ENCODE measurements around the gene SOBP.

Gene SOBP

DNA sequence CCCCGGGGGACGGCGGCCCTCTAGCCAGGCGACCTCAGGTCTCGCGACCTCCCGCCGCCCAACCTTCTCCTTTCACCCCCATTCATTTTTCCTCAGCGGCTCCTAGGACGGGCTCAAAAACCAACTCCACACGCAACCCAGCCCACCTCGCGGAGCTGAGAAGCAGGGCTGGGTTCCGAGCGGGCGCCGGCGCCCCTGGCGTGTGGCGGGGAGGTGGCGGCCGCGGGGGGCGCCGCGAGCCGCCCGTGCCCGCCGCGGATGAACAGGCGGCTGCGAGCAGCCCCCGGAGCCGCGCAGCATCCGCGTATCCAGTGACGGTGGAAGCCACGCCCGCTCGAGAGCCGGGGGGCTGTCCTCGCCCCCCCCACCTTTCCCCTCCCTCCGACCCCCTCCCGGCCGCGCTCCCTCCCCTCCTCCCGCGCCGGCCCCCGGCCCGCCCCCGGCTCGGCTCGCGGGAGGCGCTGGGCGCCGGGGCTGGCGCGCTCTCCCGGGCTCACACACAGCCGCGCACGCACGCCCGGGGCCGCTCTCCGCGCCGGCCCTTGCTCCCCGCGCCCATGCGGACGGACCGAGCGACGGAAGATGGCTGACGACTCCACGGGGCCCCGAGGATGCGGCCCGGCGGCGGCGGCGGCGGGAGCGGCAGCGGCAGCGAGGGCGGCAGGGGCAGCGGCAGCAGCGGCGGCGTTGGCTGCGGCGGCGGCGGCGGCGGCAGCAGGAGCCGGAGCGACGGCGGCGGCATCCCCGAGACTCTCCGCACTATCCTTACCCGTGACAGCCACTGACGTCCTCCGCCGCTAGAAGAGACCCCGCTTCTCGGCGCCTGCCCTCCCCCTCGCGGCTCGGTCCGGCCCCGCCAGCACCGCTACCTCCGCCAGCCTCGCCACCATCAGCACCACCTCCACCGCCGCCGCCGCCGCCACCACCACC lies at the start of gene SOBP:
Gene SOBP, plus strand, starts transcription at position 482 of the 930 bp plus-strand sequence. CDS start 500 bp downstream, outside the sequence.
- ChIA-PET POLR2A (no interaction called here), CTCF (interaction anchor here (1.2 to 1.6 kb wide), 4 partner anchors 21 to 149 kb away, joined by 3 to 4 read pairs (median 3); partner anchors contain the start of gene PDSS2)
- peak; percentile 45 for DNase-seq (ENCODE audit: extremely low spot score)
- TF ChIP-seq, protein P1, sequence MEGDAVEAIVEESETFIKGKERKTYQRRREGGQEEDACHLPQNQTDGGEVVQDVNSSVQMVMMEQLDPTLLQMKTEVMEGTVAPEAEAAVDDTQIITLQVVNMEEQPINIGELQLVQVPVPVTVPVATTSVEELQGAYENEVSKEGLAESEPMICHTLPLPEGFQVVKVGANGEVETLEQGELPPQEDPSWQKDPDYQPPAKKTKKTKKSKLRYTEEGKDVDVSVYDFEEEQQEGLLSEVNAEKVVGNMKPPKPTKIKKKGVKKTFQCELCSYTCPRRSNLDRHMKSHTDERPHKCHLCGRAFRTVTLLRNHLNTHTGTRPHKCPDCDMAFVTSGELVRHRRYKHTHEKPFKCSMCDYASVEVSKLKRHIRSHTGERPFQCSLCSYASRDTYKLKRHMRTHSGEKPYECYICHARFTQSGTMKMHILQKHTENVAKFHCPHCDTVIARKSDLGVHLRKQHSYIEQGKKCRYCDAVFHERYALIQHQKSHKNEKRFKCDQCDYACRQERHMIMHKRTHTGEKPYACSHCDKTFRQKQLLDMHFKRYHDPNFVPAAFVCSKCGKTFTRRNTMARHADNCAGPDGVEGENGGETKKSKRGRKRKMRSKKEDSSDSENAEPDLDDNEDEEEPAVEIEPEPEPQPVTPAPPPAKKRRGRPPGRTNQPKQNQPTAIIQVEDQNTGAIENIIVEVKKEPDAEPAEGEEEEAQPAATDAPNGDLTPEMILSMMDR (IDR thresholded peaks at IDR 0.05; ENCODE audit: control extremely low read depth, extremely low read depth, low read depth, missing control alignments), result no peak

DNA sequence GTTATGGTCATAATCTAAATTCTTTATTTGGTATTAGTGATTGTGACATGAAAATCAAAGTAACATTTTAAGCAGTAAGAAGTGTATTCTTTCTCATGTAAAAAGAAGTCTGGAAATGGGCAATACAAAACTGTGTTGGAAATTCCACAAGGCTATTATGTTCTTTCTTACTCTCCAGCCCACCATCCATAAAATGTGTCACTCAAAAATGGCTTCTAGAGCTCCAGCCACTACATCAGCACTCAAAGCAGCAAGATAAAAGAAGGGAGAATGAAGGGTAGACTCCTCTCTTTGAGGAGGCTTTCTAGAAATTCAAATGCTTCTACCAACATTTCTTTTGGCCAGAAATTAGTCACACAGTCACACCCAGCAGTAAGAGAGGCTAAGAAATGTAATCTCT lies 49.0 kb upstream of the SOBP start:
- POLR2A ChIA-PET, result no interaction called here
- TF ChIP-seq, protein P1 (IDR thresholded peaks at IDR 0.05; ENCODE audit: control extremely low read depth, extremely low read depth, low read depth, missing control alignments), result no peak
- CTCF ChIA-PET, result no interaction called here
- DNase-seq (ENCODE audit: extremely low spot score), result no peak

DNA sequence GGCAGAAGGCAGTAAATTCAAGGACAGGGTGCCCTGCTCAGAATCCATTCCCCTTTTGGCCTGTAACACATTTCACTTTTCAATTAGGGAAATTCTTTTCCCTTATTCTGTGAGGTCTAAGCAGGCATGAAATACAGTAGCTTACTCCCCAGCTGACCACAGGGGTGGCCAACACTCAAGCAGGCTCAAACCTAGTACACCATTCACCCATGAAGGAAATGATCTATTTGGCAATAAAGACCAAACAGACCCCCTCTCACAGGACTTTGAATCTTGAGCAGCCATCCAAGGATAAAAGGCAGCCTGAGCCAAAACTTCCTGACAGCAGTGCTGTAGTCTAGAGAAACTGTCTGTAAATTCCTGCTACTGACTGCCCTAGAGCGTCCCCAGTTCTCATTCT lies 48.2 kb upstream of the SOBP start:
- no peak for DNase-seq (ENCODE audit: extremely low spot score)
- ChIA-PET POLR2A (no interaction called here), CTCF (no interaction called here)
- TF ChIP-seq, protein P1 (IDR thresholded peaks at IDR 0.05; ENCODE audit: control extremely low read depth, extremely low read depth, low read depth, missing control alignments), result no peak

- ChIA-PET POLR2A (no interaction called here), CTCF (interaction anchor here (0.8 to 1.9 kb wide), 3 partner anchors 11 to 17 kb away, joined by 3 to 5 read pairs (median 3); partner anchors contain the start of gene PDSS2)
- DNase-seq (ENCODE audit: extremely low spot score), result no peak
- TF ChIP-seq, protein P1 (IDR thresholded peaks at IDR 0.05; ENCODE audit: control extremely low read depth, extremely low read depth, low read depth, missing control alignments), result no peak
Observed at GRCh38 chr6:107442938-107443607, 46.8 kb upstream of the SOBP start.

- no peak for DNase-seq (ENCODE audit: extremely low spot score)
- TF ChIP-seq, protein P1 (IDR thresholded peaks at IDR 0.05; ENCODE audit: control extremely low read depth, extremely low read depth, low read depth, missing control alignments), result no peak
- POLR2A ChIA-PET, result no interaction called here
- CTCF ChIA-PET, result interaction anchor here (1.0 to 1.9 kb wide), 3 partner anchors 10 to 15 kb away, joined by 3 to 5 read pairs (median 4); no protein-coding TSS in a partner anchor
Observed at GRCh38 chr6:107443608-107444267, 46.2 kb upstream of the SOBP start.

DNA sequence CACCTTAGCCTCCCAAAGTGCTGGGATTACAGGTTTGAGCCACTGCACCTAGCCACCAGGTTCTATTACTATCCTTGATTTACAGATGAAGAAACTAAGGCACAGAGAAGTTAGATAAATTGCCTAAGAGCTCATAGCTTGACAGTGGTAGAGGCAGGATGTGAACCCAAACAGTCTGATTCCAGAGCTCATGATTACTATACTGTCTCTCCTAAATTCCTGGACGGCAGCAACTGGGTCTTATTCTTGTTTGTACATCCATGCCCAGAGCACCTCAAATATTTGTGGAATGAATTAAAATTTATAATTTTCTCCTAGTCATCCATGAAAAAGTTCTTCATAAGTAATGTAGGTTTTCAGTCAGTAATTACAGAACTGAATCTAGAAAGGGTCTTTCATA lies 45.6 kb upstream of the SOBP start:
- ChIA-PET POLR2A (no interaction called here), CTCF (interaction anchor here (1.0 to 1.3 kb wide), 2 partner anchors 10 to 15 kb away, joined by 3 to 4 read pairs; no protein-coding TSS in a partner anchor)
- TF ChIP-seq, protein P1 (IDR thresholded peaks at IDR 0.05; ENCODE audit: control extremely low read depth, extremely low read depth, low read depth, missing control alignments), result no peak
- DNase-seq (ENCODE audit: extremely low spot score), result no peak

Measured in GM10248 (cell line).